NOMO-1 treated with DMSO at 0.1 percent for 48 hours (cell line): Measurements from ENCODE around the gene DAAM2.

ENCODE experiments used
- DNase-seq: peaks from one replicate; lab custom pipeline; 2025; ENCODE audit not compliant: unreplicated experiment; lab: John Stamatoyannopoulos, UW

The DAAM2 gene

GRCh38 chr6:39951191-39951590, 159.0 kb downstream of the DAAM2 start:
- DNase-seq, result no peak

GRCh38 chr6:39951716-39952115, 159.5 kb downstream of the DAAM2 start:
- no peak for DNase-seq

- no peak for DNase-seq
Observed at GRCh38 chr6:39952167-39952566, 160.0 kb downstream of the DAAM2 start.

GRCh38 chr6:39953076-39953618, 161.0 kb downstream of the DAAM2 start:
- DNase-seq, result no peak
